Endothelial cell of umbilical vein (primary cell): ENCODE results near the gene COPS2. TPM values are rescaled to one million over a fixed set of nuclear protein-coding genes. Genes with fewer than 3 reads are reported as not detected.

Experiments used
- BruUV-seq: library from RNA; stranded (reverse); fragments of 400-500 nt; replicated peaks from 2 replicates; lab custom pipeline; 2021; lab: Mats Ljungman, UMichigan
- CTCF ChIA-PET: fragments of 300-600, 350-600 bp; sonication (Branson Sonifier 250); formaldehyde crosslinking; loops from one replicate; lab custom pipeline; 2021; ENCODE audit warnings: antibody characterized with exemption, inconsistent platforms; lab: Charles Lee
- POLR2A ChIA-PET: fragments of 300-600, 350-600 bp; sonication (Branson Sonifier 250); formaldehyde crosslinking; loops from one replicate; lab custom pipeline; 2021; ENCODE audit warnings: antibody characterized with exemption, inconsistent platforms; lab: Charles Lee
- DNase-seq: peaks from one replicate; pipeline ENCODE4 v3.0.0-alpha.2; 2011; ENCODE audit warnings: low read depth, low spot score
- FAIRE-seq: peaks from 2 replicates; lab custom pipeline; 2011; peaks lifted over from hg19 to GRCh38; lab: Jason Lieb, UNC
- H2AFZ ChIP-seq: 2 replicates; pipeline ENCODE4 v1.6.0; 2012; ENCODE audit warnings: low read depth, low read length, control low read depth, inconsistent platforms
- H3K27ac ChIP-seq: 2 replicates; pipeline ENCODE4 v1.5.1; 2011; ENCODE audit warnings: low read depth, mild to moderate bottlenecking, control low read depth, low read length, moderate library complexity; ENCODE audit not compliant: insufficient read depth
- H3K27me3 ChIP-seq, 2 experiments: 2 replicates each; pipeline versions ENCODE4 v1.6.0 to v1.6.1; 2011; ENCODE audit warnings: low read length in 2 of 2, mixed read lengths in 1 of 2; ENCODE audit not compliant: control insufficient read depth in 2 of 2, insufficient read depth in 2 of 2
- H3K36me3 ChIP-seq, 2 experiments: 2 replicates in 1 of 2; 3 replicates in 1 of 2; pipeline ENCODE4 v1.5.1; 2011; ENCODE audit warnings: low read length in 2 of 2, mild to moderate bottlenecking in 1 of 2, moderate library complexity in 1 of 2; ENCODE audit not compliant: control insufficient read depth in 2 of 2, insufficient read depth in 2 of 2; ENCODE audit errors: extremely low read depth in 1 of 2
- H3K4me1 ChIP-seq: 3 replicates; pipeline ENCODE4 v1.5.1; 2011; ENCODE audit warnings: mild to moderate bottlenecking, low read length; ENCODE audit not compliant: control insufficient read depth, insufficient read depth; ENCODE audit errors: extremely low read depth
- H3K4me2 ChIP-seq: 2 replicates; pipeline ENCODE4 v1.6.1; 2011; ENCODE audit warnings: low read length, control low read depth, mixed read lengths; ENCODE audit not compliant: insufficient read depth
- H3K4me3 ChIP-seq, 3 experiments: fragments of 200-600 bp in 1 of 3; sonication (generic), shearing (Covaris generic) in 1 of 3; replicated peaks in 1 of 3; 2 replicates each; pipeline ENCODE4 v1.5.1; 2011 to 2016; ENCODE audit warnings: control low read depth in 3 of 3, low read length in 3 of 3, mild to moderate bottlenecking in 2 of 3, inconsistent platforms in 1 of 3, low read depth in 1 of 3, moderate library complexity in 1 of 3; ENCODE audit not compliant: insufficient read depth in 1 of 3
- H3K79me2 ChIP-seq: 2 replicates; pipeline ENCODE4 v1.6.0; 2012; ENCODE audit warnings: low read length, inconsistent platforms; ENCODE audit not compliant: control insufficient read depth, insufficient read depth
- H3K9ac ChIP-seq: replicated peaks from 2 replicates; pipeline ENCODE3; 2011; ENCODE audit warnings: low read length, control low read depth; ENCODE audit not compliant: insufficient read depth; ENCODE audit errors: extremely low read depth
- H3K9me1 ChIP-seq: replicated peaks from 3 replicates; pipeline ENCODE4 v1.6.0; 2011; ENCODE audit warnings: mild to moderate bottlenecking, low read length; ENCODE audit not compliant: control insufficient read depth, insufficient read depth; ENCODE audit errors: extremely low read depth
- H3K9me3 ChIP-seq: replicated peaks from 2 replicates; pipeline ENCODE4 v1.5.1; 2012; ENCODE audit warnings: low read length, inconsistent platforms; ENCODE audit not compliant: control insufficient read depth, insufficient read depth
- H4K20me1 ChIP-seq: replicated peaks from 2 replicates; pipeline ENCODE3; 2011; ENCODE audit warnings: mild to moderate bottlenecking, low read length; ENCODE audit not compliant: control insufficient read depth, insufficient read depth; ENCODE audit errors: extremely low read depth
- CTCF ChIP-seq, 2 donors: IDR thresholded peaks; 1 replicate in 1 of 2; 2 replicates in 1 of 2; pipeline ENCODE4 v1.5.1; 2011; ENCODE audit warnings: low read length in 2 of 2, mild to moderate bottlenecking in 2 of 2, moderate library complexity in 2 of 2, control low read depth in 1 of 2, inconsistent platforms in 1 of 2, low read depth in 1 of 2; ENCODE audit not compliant: insufficient read depth in 1 of 2; ENCODE audit errors: extremely low read depth in 1 of 2
- EZH2 ChIP-seq: IDR thresholded peaks from 2 replicates; pipeline ENCODE4 v1.6.1; 2012; ENCODE audit warnings: borderline replicate concordance, low read depth, mild to moderate bottlenecking, moderate library complexity, low read length, inconsistent platforms; ENCODE audit not compliant: severe bottlenecking
- FOS ChIP-seq: IDR thresholded peaks from 2 replicates; pipeline ENCODE4 v1.6.1; 2011; ENCODE audit warnings: mild to moderate bottlenecking, low read length, moderate library complexity, borderline replicate concordance; ENCODE audit not compliant: insufficient read depth
- JUN ChIP-seq: IDR thresholded peaks from 2 replicates; pipeline ENCODE4 v1.6.1; 2011; ENCODE audit warnings: borderline replicate concordance, low read depth; ENCODE audit not compliant: insufficient read length, insufficient read depth
- MYC ChIP-seq: IDR thresholded peaks from one replicate; pipeline ENCODE4 v1.6.1; 2011; ENCODE audit warnings: mild to moderate bottlenecking, low read depth, low read length
- POLR2A ChIP-seq: IDR thresholded peaks from 2 replicates; pipeline ENCODE4 v1.6.1; 2012; ENCODE audit warnings: low read depth, mild to moderate bottlenecking, control low read depth, low read length
- POLR2AphosphoS5 ChIP-seq: IDR thresholded peaks from 2 replicates; pipeline ENCODE4 v1.6.1; 2012; ENCODE audit warnings: low read depth, mild to moderate bottlenecking, control low read depth, low read length, moderate library complexity; ENCODE audit not compliant: insufficient read depth
- dilution Hi-C: fragments of 300-500 bp; cut with MboI; formaldehyde crosslinking; loops from one replicate; pipeline ENCODE4 v1.15.0; 2019; ENCODE audit warnings: low sequenced_read_pairs; ENCODE audit not compliant: extremely low pct_ligation_motif_present
- intact Hi-C: fragments of 100-400 bp; cut with micrococcal nuclease; formaldehyde crosslinking; loops from one replicate; pipeline ENCODE4 v1.10.0; 2022
- polyA plus RNA-seq, 4 experiments: library from polyadenylated mRNA; depleted of rRNA in 3 of 4; stranded (reverse) in 3 of 4; unstranded in 1 of 4; fragments of >200 nt; gene quantifications; 2 replicates each; pipeline versions ENCODE4 v1.2.1 to v1.2.3, GENCODE V29; 2011 to 2012; ENCODE audit warnings: missing spikeins in 1 of 4
- total RNA-seq: library from RNA; stranded (reverse); gene quantifications from 2 replicates; pipeline ENCODE4 v1.2.3, GENCODE V29; 2021
- TF ChIP-seq, protein P1 (sequence below): IDR thresholded peaks from 2 replicates; pipeline ENCODE4 v1.6.1; 2011; ENCODE audit not compliant: insufficient read depth, insufficient read length

Gene COPS2
- total and polyA plus RNA-seq, 2 donors (not counting 3 experiments of a cell fraction or from before 2014, with no cell fraction given) = 20.2 to 79.3 TPM

DNA sequence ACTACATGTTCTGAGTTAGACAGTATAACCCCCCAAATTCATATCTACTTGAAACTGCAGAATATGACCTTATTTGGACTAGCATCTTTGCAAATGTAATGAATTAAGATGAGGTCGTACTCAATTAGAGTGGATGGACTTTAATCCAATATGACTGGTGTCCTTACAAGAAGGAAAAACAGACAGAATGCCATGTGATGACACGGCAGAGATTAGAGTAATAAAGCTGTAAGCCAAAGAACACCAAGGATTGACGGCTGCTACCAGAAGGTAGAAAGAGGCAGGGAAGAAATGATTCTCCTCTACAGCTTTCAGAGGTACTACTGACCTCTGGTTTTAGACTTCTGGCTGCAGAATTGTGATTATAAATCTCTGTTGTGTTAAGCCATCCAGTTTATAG, 44.9 kb upstream of the COPS2 start:
- Histone ChIP-seq H3K79me2 (peaks cover 11% of the 10 kb centered on the region), H3K27ac (no peak overlapping the region), H3K9me1 (peaks cover 2% of the 10 kb centered on the region), H2AFZ (no peak overlapping the region), H3K4me3 (no peak overlapping the region), H3K9ac (no peak overlapping the region), H3K9me3 (no peaks in the 10 kb centered on the region), H3K27me3 (no peaks in the 10 kb centered on the region), H3K36me3 (no peaks in the 10 kb centered on the region), H3K4me1 (no peaks in the 10 kb centered on the region), H4K20me1 (peaks cover 3% of the 10 kb centered on the region), H3K4me2 (no peak overlapping the region)
- DNase-seq (no peak), FAIRE-seq (no peak)
- BruUV-seq = no TSS peak
- POLR2A ChIA-PET = no interaction called here
- TF ChIP-seq JUN (no peak), EZH2 (no peak), CTCF (IDR thresholded peaks at IDR 0.05; ENCODE audit: extremely low read depth in 1 of 2, insufficient read depth in 1 of 2, low read depth in 1 of 2, low read length in 2 of 2) (no peak), FOS (no peak)
- TF ChIP-seq, protein P1, sequence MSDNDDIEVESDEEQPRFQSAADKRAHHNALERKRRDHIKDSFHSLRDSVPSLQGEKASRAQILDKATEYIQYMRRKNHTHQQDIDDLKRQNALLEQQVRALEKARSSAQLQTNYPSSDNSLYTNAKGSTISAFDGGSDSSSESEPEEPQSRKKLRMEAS = no peak
- dilution Hi-C loops = no loop called here
- intact Hi-C loops = no loop called here
- CTCF ChIA-PET = no interaction called here

GRCh38 chr15:49199666-49200065, 44.3 kb upstream of the COPS2 start:
- no peaks in the 10 kb centered on the region for H3K4me1 ChIP-seq
- POLR2A ChIA-PET = no interaction called here

More at GRCh38 chr15:49199666-49200065, 44.3 kb upstream of the COPS2 start:
- CTCF ChIA-PET = no interaction called here
- Histone ChIP-seq H3K27me3 (no peaks in the 10 kb centered on the region), H3K27ac (no peak overlapping the region), H3K9me3 (no peaks in the 10 kb centered on the region), H3K4me3 (no peak overlapping the region), H4K20me1 (peaks cover 3% of the 10 kb centered on the region), H3K9ac (no peak overlapping the region), H2AFZ (no peak overlapping the region), H3K36me3 (no peaks in the 10 kb centered on the region), H3K9me1 (peaks cover 2% of the 10 kb centered on the region), H3K79me2 (peaks cover 9% of the 10 kb centered on the region), H3K4me2 (no peak overlapping the region)
- FAIRE-seq = no peak
- dilution Hi-C loops = no loop called here
- BruUV-seq = no TSS peak
- TF ChIP-seq MYC = no peak
- TF ChIP-seq EZH2 = no peak
- TF ChIP-seq CTCF (IDR thresholded peaks at IDR 0.05; ENCODE audit: extremely low read depth in 1 of 2, insufficient read depth in 1 of 2, low read depth in 1 of 2, low read length in 2 of 2) = no peak
- TF ChIP-seq, protein P1 = no peak
- TF ChIP-seq POLR2AphosphoS5 = no peak
- no peak for TF ChIP-seq JUN
- no peak for TF ChIP-seq POLR2A
- TF ChIP-seq FOS = no peak
- DNase-seq = no peak
- intact Hi-C loops = no loop called here
